GM15510 (cell line): ENCODE data around the gene RELN.

Source experiments
- POLR2A ChIP-seq: IDR thresholded peaks from 3 replicates; pipeline ENCODE4 v1.6.1; 2011; ENCODE audit warnings: borderline replicate concordance; ENCODE audit not compliant: insufficient read length; ENCODE audit errors: extremely low read depth

RELN gene

DNA sequence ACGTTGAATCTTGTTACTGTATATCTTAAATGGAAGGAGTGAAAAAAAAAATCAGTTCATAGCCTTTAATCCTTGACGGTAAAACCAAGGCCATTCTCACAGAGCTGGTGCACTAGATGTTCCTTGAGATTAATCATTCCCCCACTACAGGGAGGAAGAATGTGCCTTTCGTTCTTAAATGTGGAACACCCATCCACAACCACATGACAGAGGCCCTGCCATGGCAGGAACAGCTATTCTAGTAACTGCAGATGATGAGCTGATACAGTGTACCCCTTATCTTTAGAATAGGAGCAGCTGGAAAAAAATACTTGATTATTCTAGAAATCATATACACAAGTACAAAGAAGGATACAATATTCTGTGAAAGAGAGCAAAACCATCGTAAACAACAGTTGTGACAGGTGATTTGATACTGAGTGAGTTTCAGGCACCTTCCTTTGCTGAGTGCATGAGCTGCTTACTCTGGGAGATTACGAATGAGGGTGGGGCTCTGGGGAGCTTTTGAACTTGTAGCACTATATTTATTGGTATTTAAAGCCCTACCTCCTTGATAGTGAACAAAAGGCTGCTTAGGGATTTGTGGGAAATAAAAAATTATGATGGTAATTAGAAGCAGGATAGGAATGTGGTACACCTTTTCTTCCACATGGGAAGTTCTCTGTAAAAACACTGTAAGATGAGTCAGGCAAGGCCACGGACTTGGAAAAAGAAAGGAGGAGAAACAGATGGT is 299.1 kb downstream of the RELN start:
- TF ChIP-seq POLR2A = no peak

DNA sequence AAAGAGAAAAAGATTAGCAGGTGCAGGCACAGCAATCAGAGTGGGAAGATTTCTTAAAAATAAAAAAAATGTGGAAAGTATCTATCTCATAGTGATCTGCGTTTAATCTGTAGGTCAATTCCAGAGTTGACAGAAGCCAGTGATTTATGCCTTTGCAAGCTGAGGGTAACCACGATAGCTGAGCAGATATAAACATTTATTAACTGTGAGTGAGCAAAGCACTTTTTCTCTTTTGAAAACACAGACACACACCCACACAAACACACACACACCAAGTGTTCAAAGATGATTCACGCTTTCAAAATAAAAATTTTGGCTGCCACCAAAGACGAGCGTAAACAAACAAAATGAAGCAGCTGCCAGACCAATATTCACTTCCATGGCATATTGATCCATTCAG is 300.2 kb downstream of the RELN start:
- no peak for TF ChIP-seq POLR2A

DNA sequence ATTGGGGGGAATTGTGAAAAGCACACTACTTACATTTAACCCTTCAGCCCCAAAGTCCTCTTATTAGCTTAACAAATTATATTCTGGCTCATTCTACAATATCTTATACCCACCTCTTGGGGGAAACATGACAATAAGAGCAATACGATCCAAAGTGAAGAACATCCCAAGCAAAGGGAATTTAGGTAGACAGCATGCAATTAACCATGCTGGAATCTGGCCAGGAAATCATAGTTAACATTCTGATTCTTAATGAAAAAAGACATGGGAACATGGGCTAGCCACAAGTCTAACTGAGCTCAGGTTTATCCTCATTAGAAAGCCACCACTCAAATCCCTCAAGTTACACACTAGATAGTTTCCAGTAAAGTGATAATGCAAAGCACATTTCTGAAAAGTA is 301.5 kb downstream of the RELN start:
- no peak for TF ChIP-seq POLR2A

DNA sequence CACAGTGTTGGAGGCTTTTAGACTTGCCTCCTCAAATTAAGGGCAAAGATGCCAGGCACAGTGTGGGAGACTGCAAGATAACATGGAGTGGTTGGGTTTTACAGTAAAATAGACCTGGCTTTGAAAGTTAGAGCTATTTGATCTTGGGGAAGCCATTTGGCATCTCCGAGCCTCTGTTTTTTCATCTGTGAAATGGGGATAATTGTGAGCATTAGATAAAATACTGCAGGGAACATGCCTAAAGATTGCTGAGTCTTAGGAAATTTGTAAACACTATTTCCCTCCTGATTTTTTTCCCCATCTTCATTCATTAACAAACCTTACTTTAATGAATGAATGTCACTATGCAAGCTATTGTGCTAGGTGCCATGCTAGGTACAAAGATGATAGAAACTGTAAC is 302.2 kb downstream of the RELN start:
- no peak for TF ChIP-seq POLR2A

DNA sequence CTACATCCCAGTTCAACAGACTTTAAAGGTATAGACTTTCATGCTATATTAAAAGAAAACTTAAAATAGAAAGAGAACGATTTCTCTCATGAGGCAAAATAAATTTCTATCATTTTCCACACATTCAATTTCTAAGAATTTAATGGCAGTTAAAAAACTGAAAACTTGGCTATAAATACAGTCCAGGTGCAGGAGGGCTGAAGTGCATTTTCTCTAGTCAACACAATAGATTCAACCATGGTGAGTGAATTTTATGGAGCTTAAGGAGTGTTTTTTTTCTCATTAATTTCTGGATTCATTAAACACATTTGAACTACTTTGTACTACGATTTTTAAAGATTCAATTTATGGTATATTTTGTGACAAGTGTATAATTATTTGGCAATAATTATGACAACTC is 302.7 kb downstream of the RELN start:
- TF ChIP-seq POLR2A = no peak

DNA sequence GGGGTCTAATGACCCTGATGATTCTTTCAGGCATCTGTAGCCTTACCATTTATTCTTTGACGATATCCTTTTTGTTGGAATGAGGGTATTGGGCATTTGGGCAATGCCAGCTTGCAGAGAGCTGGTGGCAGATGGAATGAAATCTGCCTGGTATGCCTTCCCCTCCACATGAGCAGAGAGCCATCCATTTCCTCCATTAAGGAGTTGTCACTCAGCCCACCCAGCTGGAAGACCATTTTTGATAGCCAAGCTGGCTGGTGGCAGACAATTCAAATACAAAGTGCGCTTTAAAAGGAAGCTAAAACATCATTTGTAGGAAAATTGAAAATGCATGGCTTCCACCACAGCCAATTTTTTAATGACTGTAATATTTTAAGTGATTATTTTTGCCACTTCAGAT is 303.4 kb downstream of the RELN start:
- TF ChIP-seq POLR2A = no peak

DNA sequence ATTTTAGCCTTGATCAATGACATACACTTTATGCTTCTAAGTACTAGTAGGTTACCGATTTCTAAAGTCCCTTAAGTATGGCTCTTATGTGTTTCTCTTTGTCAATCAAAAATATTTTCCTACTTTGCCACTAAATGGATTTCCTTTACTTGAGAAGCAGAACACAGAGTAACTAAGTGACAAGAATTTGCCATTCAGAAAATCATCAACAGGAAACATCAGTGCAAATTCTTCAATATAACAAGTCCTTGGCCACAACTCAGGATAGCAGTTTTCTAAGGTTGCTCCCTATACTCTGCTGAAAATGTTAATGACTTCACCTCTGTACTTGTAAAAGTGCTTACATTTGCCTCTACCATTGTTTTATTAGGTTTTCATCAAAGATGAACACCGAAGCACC is 303.8 kb downstream of the RELN start:
- TF ChIP-seq POLR2A = no peak

DNA sequence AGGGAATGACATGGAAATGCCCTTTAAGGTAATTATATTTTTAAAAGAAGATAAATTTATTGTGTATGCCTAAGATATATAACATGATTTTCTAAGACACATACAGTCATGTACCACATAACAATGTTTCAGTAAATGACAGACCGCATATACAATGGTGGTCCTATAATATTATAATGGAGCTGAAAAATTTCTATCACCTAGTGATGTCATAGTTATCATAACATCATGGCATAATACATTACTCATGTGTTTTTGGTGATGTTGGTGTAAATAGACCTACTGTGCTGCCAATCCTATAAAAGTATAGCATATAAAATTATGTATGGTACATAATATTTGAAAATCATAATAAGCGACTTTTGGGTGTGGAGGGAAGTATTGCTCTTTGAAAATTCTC is 306.1 kb downstream of the RELN start:
- TF ChIP-seq POLR2A = no peak

DNA sequence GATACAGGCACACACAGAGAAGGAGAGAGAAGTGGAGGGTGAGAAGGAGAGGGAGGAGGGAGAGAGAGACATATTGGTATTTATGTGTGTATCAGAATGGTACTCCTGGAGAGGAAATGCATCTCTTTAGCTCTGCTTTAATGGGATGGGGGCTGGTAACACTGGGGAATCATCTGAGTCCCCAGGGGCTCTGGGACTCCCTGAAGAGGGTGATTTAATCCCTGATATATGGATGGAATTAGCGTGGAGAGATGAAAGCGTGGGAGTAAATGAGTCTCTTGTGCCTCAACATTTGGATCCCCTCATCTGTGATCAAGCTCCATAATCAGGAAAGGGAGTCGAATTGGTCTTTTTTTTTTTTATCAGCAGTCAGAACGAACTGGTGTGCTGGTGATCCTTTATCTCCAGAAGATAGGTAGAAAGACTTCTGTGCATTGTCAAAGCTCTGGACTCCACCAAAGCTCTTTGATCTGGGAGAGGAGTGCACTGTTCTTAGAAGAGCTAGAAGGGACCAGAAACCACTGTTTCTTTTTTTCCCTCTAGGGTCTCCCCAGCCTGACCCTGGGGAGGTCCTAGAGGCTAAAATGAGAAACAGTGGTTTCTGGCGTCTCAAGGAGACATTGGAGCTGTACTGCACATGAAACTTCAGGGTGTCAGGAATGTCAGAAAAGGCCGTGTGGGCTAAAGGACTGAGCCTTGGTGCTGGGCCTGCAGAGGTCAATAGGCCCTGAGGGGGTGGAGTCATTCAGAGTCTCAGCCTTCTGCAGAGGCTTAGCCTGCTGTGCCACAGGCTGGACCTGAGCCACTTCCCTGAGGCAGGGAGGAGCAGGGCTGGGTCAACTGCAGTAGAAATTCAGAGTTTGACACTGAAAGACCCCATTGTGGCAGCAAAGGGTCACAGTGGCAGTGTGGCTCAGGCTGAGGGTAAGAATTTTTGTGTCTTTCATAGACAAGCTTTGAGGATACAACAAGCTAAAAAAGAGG is 309.0 kb downstream of the RELN start:
- TF ChIP-seq POLR2A = no peak

DNA sequence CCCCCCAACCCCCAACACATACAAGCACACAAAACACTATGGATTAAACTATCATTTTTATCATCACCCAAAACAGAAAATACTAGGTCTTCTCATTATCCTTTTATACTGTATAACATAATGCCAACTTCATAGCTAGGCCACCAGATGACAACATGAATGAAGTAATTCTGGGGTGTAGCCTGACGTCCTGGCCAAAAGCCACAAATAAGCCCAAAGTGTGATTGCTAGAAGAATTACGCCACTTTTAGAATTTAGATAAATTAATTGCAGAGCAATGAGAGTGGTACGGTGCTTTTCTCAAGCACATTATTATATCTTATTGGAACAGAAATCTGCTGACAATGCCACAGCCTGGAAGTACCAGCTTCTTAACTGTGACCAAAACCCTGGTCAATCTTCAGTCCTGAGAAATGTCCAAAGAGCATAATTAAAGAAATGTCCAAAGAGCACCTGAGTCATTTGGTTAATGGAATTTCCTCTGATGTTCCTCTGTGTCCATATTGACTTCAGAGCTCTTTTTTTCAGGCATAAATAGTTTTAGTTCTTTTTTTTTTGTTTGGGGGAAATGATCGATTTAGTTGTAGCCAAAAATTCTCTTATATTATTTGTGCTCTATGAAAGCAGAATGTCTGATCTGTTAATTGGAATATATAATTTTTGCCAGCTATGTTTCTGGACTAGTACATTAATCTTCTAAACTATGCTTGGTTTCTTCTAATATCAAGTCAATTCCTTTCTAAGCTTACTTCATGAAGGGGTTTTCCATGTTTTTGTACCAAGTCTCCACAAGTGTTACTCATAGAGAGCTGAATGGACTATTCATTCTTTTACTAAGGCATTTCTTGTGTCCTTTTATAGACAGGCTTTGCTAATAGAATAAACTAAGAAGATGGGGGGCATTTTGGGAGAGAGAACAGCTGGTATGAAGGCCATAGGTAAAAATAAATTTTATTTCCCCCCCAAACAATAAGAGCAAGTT is 310.0 kb downstream of the RELN start:
- TF ChIP-seq POLR2A = no peak

DNA sequence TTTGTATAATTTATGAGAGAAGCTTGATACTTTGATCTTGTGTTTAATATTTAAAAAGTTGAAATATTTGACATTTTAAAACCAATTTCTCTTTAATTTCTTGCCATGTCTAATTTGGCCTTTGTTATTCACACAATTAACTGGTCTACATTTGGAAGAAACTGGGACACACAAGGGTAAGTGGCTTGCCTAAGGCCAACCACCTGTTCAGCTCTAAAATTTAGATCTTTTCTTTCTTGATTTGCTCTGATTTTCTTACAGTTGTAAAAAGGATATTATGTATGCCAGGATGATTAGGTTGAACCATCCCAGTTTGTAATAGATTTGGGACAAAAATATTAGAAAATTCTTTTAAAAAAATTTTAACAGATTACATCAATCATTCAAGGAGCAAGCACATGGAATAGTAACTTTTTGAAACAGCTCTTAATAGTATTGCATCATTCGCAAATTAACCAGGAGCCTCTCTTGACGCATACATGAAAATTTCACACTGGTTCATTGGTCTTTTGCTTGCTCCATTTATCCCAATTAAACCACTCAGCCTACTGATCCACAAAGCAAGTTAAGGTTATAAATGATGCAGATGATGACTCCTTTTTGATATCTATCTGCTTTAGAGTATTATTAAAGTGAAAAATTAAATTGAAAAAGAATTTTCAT is 321.0 kb downstream of the RELN start:
- no peak for TF ChIP-seq POLR2A

DNA sequence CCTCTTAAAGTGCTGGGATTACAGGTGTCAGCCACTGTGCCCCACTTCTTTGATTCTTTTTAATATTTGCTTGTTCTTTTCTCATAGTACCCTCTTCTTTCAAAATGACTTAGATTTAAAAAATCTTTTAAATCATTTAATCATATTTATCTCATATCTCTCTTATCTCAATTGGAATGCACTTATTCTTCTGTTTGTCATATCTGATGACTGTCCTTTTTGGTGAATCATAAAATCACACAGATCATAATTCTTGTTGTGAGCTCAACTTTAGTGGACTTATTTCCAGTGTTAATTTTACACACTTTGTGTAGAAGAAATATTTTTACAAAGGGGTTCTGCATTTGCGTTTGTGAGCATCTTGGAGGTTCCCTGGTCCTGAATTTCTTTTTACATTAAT is 323.1 kb downstream of the RELN start:
- TF ChIP-seq POLR2A = no peak

DNA sequence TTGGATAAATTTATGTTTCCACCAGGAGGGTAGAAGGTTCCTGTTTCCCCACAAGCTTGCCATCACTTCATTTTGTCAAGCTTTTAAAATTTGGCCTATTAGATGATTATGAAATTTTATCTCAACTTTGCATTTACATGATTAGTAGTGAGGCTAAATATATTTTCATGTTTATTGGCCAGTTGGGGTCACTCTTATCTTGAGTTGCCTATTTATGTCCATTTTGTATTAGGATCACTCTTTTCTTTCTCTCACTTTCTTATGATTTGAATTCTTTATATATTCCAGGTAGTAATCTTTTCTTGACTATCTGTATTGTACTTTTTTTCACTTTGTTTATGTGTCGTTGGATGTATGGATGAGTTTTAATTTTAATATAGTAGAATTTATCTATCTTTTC is 324.9 kb downstream of the RELN start:
- no peak for TF ChIP-seq POLR2A

DNA sequence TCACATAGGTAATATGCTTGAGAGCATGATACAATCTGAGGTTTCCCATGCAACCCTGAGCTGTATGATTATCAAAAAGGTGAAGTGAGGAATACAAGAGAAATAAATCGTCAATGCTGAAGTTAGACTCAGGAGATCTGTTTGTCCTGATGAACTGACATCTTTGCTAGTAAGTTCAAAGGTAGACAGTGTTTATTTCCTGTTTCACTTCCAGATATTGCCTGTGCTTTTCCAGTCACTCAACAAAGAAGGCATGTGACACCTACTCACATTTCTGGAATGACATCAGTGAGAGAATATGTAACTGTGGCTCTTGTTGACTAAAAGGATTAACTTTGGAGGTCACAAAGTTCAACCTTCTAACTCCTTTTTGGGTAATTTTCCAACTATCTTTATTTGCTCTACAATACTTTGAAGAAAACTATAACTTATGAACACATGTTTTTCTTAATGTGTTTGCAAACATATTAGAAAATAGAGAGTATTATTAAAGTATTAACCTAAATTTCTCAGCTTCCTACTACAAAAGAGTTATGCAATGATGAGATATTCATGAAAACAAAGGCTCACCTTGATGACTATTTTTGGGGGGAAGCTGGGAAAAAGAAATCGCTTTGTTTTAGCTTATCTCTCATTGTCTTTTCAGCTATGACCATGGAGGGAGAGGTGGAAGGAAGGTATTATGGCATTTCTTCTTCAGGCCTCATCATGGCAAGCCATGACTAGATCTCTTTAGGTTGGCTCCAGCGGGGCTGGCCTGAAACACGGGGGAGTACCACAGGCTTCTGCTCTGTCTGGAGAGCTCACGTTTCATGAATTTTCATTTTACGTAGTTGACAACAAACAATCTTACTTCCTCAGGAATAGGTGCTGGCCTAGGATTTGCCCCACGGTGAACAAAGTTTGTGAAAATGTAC is 328.7 kb downstream of the RELN start:
- TF ChIP-seq POLR2A = no peak
